ENCODE results near the gene ZCRB1.

Gene ZCRB1

GRCh38 chr12:42270596-42270995 is 55.3 kb downstream of the ZCRB1 start:
- TF ChIP-seq CTCF (conservative IDR thresholded peaks at IDR 0.05; ENCODE audit: control insufficient read depth, insufficient read depth, low read depth, low read length): no peak
- no peak for DNase-seq (ENCODE audit: low read depth)
- H3K4me3 ChIP-seq (ENCODE audit: control insufficient read depth, low read depth, low read length): no peak overlapping the region

GRCh38 chr12:42267413-42268190 is 58.3 kb downstream of the ZCRB1 start:
- DNase-seq (ENCODE audit: low read depth): no peak
- no peak overlapping the region for H3K4me3 ChIP-seq (ENCODE audit: control insufficient read depth, low read depth, low read length)
- no peak for TF ChIP-seq CTCF (conservative IDR thresholded peaks at IDR 0.05; ENCODE audit: control insufficient read depth, insufficient read depth, low read depth, low read length)

DNA sequence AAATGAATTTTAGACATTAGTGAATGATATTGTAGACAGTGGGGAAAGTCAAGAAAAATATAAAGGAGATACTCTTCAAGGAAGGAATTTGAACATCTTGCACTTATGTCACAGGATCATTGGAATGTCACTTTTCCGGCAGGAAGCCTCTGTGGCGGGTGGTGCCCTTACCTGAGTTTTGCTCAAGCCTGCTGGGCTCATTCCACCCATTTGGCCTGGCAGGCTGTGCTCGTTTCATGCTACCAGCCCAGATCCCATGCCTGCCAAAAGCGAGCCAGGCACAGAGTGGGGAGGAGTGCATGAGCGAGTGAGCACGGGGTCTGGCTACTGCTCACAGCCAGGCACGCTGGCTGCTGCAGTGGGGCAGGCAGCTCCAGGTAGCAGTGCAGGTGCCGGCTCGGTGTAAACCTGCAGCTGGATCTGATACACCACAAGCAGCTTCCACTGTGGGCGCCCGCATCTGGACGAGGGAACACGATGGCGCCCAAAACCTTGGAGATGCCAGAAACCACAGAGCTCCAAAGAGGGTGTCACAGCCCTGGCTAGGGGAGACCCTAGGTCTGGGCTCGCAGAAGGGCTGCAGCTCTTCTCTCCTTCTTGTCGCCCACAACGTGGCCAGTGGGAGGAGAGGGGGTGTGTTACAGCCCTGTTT is 59.2 kb downstream of the ZCRB1 start:
- no peak for DNase-seq (ENCODE audit: low read depth)
- no peak for TF ChIP-seq CTCF (conservative IDR thresholded peaks at IDR 0.05; ENCODE audit: control insufficient read depth, insufficient read depth, low read depth, low read length)
- no peak overlapping the region for H3K4me3 ChIP-seq (ENCODE audit: control insufficient read depth, low read depth, low read length)

DNA sequence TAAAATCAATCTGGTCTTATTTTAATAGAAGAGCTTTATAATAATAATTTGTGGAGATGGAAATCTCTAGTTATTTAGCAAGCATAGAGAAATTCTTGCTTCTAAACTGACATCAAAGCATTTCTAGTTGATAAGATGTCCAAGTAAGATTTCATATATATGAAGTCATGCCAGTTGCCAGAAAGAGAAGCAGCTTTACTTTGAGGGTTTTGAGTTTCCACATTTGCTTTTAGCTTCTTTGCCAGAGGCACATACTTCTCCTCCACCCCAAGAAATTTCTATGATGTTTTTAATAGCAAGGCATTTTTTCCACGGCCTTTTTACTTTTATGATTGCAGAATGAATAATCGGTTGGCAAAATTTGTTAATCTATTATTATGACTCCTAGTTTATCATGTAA is 63.6 kb downstream of the ZCRB1 start:
- no peak for TF ChIP-seq CTCF (conservative IDR thresholded peaks at IDR 0.05; ENCODE audit: control insufficient read depth, insufficient read depth, low read depth, low read length)
- no peak overlapping the region for H3K4me3 ChIP-seq (ENCODE audit: control insufficient read depth, low read depth, low read length)
- no peak for DNase-seq (ENCODE audit: low read depth)

Measured in fibroblast of mammary gland (primary cell).